Measurements from ENCODE around the gene GNAT1. TPM values are rescaled to one million over a fixed set of nuclear protein-coding genes. Genes with fewer than 3 reads are reported as not detected.

GNAT1 gene
- total and polyA plus RNA-seq, 9 donors = not detected

DNA sequence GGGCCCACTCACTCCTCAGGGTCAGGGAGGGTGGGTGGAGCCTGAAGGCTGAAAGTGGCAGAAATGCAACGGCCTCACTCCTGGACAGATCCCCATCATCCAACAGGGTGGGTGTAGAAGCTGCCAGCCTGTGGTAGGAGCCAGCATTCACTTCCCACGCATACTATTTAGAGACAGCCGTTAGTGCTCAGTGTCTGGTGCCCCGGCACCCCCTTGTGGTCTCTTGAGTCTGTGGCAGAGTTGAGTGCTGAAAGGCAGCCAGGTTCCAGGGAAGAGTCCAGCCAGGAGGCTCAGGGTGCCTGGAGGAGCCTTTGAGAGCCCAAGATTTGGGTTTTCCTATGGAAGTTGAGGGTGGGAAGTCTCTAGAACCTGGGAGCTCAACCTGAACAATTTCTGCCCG lies 2.1 kb upstream of the GNAT1 start:
- intact Hi-C loops (cut with DNase I) = loop anchor here in 2 of 4 donors (2.0 kb wide), 1 partner anchor 66 kb away; no protein-coding TSS in a partner anchor
- Histone ChIP-seq H3K27me3 (peaks cover 10% of the 10 kb centered on the region), H3K4me3 (no peak overlapping the region), H3K36me3 (no peaks in the 10 kb centered on the region), H3K9me3 (no peaks in the 10 kb centered on the region), H3K27ac (no peak overlapping the region), H3K4me1 (ENCODE audit: insufficient read depth) (no peaks in the 10 kb centered on the region)
- TF ChIP-seq EP300 (IDR thresholded peaks at IDR 0.05) (no peak), POLR2A (IDR thresholded peaks at IDR 0.05) (no peak)
- TF ChIP-seq, protein P1, sequence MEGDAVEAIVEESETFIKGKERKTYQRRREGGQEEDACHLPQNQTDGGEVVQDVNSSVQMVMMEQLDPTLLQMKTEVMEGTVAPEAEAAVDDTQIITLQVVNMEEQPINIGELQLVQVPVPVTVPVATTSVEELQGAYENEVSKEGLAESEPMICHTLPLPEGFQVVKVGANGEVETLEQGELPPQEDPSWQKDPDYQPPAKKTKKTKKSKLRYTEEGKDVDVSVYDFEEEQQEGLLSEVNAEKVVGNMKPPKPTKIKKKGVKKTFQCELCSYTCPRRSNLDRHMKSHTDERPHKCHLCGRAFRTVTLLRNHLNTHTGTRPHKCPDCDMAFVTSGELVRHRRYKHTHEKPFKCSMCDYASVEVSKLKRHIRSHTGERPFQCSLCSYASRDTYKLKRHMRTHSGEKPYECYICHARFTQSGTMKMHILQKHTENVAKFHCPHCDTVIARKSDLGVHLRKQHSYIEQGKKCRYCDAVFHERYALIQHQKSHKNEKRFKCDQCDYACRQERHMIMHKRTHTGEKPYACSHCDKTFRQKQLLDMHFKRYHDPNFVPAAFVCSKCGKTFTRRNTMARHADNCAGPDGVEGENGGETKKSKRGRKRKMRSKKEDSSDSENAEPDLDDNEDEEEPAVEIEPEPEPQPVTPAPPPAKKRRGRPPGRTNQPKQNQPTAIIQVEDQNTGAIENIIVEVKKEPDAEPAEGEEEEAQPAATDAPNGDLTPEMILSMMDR (IDR thresholded peaks at IDR 0.05) = peak; percentile 54 to 58 (median 55)
- WGBS, 3 donors = 8 to 9% (median 9%) methylated on average over 5 of the region's 5 CpGs
- DNase-seq = peak; percentile 59 to 83 (median 73)

DNA sequence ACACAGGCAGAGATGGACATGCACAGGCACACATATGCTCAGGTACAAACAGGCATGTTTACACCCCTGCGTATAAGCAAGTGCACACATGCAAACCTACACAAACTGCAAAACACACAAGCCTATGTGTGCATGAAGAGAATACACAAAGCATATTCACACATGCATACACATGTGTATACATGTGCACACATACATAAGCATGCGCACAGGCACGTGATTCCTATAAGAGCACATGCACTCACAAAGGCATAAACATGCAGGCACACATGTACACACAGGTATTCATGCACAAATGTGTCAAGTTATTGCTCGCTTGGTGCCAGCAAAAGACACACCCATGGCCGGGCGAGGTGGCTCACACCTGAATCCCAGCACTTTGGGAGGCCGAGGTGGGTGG lies 1.4 kb upstream of the GNAT1 start:
- H3K9me3 ChIP-seq = no peaks in the 10 kb centered on the region
- H3K4me3 ChIP-seq = no peak overlapping the region
- H3K4me1 ChIP-seq (ENCODE audit: insufficient read depth) = peaks cover 3% of the 10 kb centered on the region
- TF ChIP-seq EP300 (IDR thresholded peaks at IDR 0.05) = no peak
- TF ChIP-seq POLR2A (IDR thresholded peaks at IDR 0.05) = no peak
- TF ChIP-seq, protein P1 (IDR thresholded peaks at IDR 0.05) = no peak
- 82 to 87% (median 87%) methylated on average over 7 of the region's 7 CpGs for WGBS, 3 donors
- DNase-seq = no peak
- H3K27ac ChIP-seq = no peak overlapping the region
- H3K27me3 ChIP-seq = peaks cover 10% of the 10 kb centered on the region
- H3K36me3 ChIP-seq = no peaks in the 10 kb centered on the region
- intact Hi-C loops (cut with DNase I) = loop anchor here (2.0 to 5.0 kb wide), 3 partner anchors 67 to 82 kb away; no protein-coding TSS in a partner anchor

DNA sequence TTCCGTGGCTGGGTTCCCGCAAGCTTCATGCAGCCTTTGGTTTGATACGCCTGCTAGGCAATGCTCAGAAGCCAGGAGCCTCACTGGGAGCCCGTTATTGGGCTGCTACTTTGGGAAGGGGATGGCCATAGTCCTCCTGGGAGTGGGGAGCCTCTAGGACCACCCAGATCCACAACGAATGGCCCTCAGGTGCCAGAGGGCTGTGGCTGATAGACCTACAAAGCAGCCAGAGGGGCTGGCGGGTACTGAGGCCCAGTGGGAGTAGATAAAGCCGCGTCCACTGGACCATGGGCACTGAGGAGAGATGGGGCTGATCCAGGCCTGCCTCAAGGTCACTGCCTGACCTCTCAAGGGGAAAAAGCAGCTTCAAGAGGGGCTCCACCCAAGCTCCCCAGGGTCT lies 714 bp downstream of the GNAT1 start:
- peaks cover 3% of the 10 kb centered on the region for H3K4me1 ChIP-seq (ENCODE audit: insufficient read depth)
- TF ChIP-seq, protein P1 (IDR thresholded peaks at IDR 0.05) = no peak
- TF ChIP-seq POLR2A (IDR thresholded peaks at IDR 0.05) = no peak
- no peak for TF ChIP-seq EP300 (IDR thresholded peaks at IDR 0.05)
- intact Hi-C loops (cut with DNase I) = loop anchor here (2.0 to 5.0 kb wide), 2 partner anchors 33 to 80 kb away; no protein-coding TSS in a partner anchor
- no peak for DNase-seq
- no peak overlapping the region for H3K27ac ChIP-seq
- no peaks in the 10 kb centered on the region for H3K9me3 ChIP-seq
- peaks cover 10% of the 10 kb centered on the region for H3K27me3 ChIP-seq
- no peak overlapping the region for H3K4me3 ChIP-seq
- WGBS, 3 donors = 75 to 79% (median 79%) methylated on average over 8 of the region's 8 CpGs
- H3K36me3 ChIP-seq = no peaks in the 10 kb centered on the region

DNA sequence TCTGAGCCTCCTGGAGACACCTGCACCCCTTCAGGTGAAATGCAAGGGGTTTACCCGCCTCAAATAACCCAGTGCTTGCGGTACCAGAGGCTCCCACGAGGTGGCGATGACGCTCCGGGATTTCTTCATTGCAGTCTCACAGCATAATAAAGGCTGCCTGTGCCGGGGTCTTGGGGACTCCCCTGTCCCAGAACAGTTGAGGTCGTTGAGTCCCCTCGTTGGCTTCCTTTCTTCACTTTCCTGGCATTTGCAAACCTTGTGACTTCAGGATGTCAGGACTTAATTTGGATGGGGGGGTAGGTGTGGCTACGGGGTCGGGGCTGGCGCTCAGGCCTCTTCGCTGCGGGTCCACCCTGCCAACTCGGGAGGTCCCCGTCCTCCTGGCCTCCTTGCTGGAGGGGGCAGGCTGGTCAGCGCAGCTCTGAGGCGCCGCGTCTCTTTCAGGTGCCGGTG lies 1.3 kb downstream of the GNAT1 start:
- H3K4me1 ChIP-seq (ENCODE audit: insufficient read depth) = peaks cover 3% of the 10 kb centered on the region
- H3K9me3 ChIP-seq = no peaks in the 10 kb centered on the region
- H3K27ac ChIP-seq = no peak overlapping the region
- TF ChIP-seq, protein P1 (IDR thresholded peaks at IDR 0.05) = peak; percentile 77 to 85 (median 84)
- TF ChIP-seq EP300 (IDR thresholded peaks at IDR 0.05) (no peak), POLR2A (IDR thresholded peaks at IDR 0.05) (no peak)
- intact Hi-C loops (cut with DNase I) = loop anchor here (2.0 to 5.0 kb wide), 2 partner anchors 32 to 80 kb away; no protein-coding TSS in a partner anchor
- no peaks in the 10 kb centered on the region for H3K36me3 ChIP-seq
- peaks cover 10% of the 10 kb centered on the region for H3K27me3 ChIP-seq
- H3K4me3 ChIP-seq = no peak overlapping the region
- peak in 4 of 5 donors; percentile 68 to 83 (median 78) for DNase-seq
- 5 to 13% (median 6%) methylated on average over 17 to 21 of the region's 21 CpGs for WGBS, 3 donors

All from ovary (tissue), 9 donors.